Progenitor cell of endocrine pancreas (in vitro differentiated cells): ENCODE measurements around the gene PKD2. TPM values are rescaled to one million over a fixed set of nuclear protein-coding genes. Genes with fewer than 3 reads are reported as not detected.

Experiments used
- DNase-seq: peaks from one replicate; pipeline ENCODE4 v3.0.0; 2021; ENCODE audit warnings: low spot score; ENCODE audit not compliant: unreplicated experiment
- H3K27ac Mint-ChIP-seq: 2 replicates; pipeline ENCODE4 v1.8.0; 2021; ENCODE audit warnings: mild to moderate bottlenecking, moderate library complexity, mixed read lengths
- H3K27me3 Mint-ChIP-seq: 2 replicates; pipeline ENCODE4 v1.8.0; 2021; ENCODE audit warnings: mixed read lengths
- H3K36me3 Mint-ChIP-seq: 2 replicates; pipeline ENCODE4 v1.8.0; 2022; ENCODE audit warnings: mixed read lengths; ENCODE audit not compliant: insufficient read depth
- H3K4me1 Mint-ChIP-seq: 2 replicates; pipeline ENCODE4 v1.8.0; 2021; ENCODE audit warnings: low read depth, mixed read lengths
- H3K4me3 Mint-ChIP-seq: 2 replicates; pipeline ENCODE4 v1.8.0; 2021; ENCODE audit warnings: low read depth, mild to moderate bottlenecking, moderate library complexity, mixed read lengths
- H3K9me3 Mint-ChIP-seq: 2 replicates; pipeline ENCODE4 v1.8.0; 2021; ENCODE audit warnings: low read depth, mixed read lengths
- total RNA-seq: library from RNA; stranded (reverse); gene quantifications from 2 replicates; pipeline ENCODE4 v1.2.1, GENCODE V29; 2021
- TF ChIP-seq, protein P1 (sequence below): fragments of 200-600 bp; sonication (generic); IDR thresholded peaks from one replicate; pipeline ENCODE4 v1.5.0; 2021; ENCODE audit warnings: antibody characterized with exemption, mild to moderate bottlenecking; ENCODE audit not compliant: unreplicated experiment

The PKD2 gene
- total RNA-seq, 1 donor from 2014 or later, result 41.1 TPM

DNA sequence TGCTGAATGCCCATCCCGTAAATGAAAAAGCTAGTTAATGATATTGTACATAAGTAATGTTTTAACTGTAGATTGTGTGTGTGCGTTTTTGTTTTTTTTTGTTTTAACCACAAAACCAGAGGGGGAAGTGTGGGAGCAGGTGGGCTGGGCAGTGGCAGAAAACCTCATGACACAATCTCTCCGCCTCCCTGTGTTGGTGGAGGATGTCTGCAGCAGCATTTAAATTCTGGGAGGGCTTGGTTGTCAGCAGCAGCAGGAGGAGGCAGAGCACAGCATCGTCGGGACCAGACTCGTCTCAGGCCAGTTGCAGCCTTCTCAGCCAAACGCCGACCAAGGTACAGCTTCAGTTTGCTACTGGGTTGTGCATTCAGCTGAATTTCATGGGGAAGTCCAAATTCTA lies 32.0 kb upstream of the PKD2 start, which contains the start of gene SPP1:
Gene SPP1, plus strand, starts transcription at position 249 of the 400 bp plus-strand sequence. CDS start 1,182 bp downstream, outside the sequence.
- DNase-seq, result no peak
- Mint-ChIP-seq H3K36me3 (no peaks in the 10 kb centered on the region), H3K27me3 (peaks cover 20% of the 10 kb centered on the region), H3K4me3 (no peak within 1 kb of the TSS), H3K27ac (no peak within 1 kb of the TSS), H3K9me3 (no peaks in the 10 kb centered on the region), H3K4me1 (peaks cover 11% of the 10 kb centered on the region)
- TF ChIP-seq, protein P1, sequence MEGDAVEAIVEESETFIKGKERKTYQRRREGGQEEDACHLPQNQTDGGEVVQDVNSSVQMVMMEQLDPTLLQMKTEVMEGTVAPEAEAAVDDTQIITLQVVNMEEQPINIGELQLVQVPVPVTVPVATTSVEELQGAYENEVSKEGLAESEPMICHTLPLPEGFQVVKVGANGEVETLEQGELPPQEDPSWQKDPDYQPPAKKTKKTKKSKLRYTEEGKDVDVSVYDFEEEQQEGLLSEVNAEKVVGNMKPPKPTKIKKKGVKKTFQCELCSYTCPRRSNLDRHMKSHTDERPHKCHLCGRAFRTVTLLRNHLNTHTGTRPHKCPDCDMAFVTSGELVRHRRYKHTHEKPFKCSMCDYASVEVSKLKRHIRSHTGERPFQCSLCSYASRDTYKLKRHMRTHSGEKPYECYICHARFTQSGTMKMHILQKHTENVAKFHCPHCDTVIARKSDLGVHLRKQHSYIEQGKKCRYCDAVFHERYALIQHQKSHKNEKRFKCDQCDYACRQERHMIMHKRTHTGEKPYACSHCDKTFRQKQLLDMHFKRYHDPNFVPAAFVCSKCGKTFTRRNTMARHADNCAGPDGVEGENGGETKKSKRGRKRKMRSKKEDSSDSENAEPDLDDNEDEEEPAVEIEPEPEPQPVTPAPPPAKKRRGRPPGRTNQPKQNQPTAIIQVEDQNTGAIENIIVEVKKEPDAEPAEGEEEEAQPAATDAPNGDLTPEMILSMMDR, result no peak

- no peak overlapping the region for H3K4me3 Mint-ChIP-seq
- H3K36me3 Mint-ChIP-seq, result no peaks in the 10 kb centered on the region
- no peak for DNase-seq
- no peaks in the 10 kb centered on the region for H3K9me3 Mint-ChIP-seq
- TF ChIP-seq, protein P1, result no peak
- H3K27me3 Mint-ChIP-seq, result peaks cover 20% of the 10 kb centered on the region
- no peak overlapping the region for H3K27ac Mint-ChIP-seq
- peaks cover 11% of the 10 kb centered on the region for H3K4me1 Mint-ChIP-seq
Measured at GRCh38 chr4:87977521-87978278, 29.7 kb upstream of the PKD2 start.

- Mint-ChIP-seq H3K4me1 (peaks cover 7% of the 10 kb centered on the region), H3K36me3 (no peaks in the 10 kb centered on the region), H3K27ac (no peak overlapping the region), H3K27me3 (peaks cover 13% of the 10 kb centered on the region), H3K9me3 (no peaks in the 10 kb centered on the region), H3K4me3 (no peak overlapping the region)
- no peak for DNase-seq
- TF ChIP-seq, protein P1, result no peak
Measured at GRCh38 chr4:87978681-87979080, 28.8 kb upstream of the PKD2 start.

DNA sequence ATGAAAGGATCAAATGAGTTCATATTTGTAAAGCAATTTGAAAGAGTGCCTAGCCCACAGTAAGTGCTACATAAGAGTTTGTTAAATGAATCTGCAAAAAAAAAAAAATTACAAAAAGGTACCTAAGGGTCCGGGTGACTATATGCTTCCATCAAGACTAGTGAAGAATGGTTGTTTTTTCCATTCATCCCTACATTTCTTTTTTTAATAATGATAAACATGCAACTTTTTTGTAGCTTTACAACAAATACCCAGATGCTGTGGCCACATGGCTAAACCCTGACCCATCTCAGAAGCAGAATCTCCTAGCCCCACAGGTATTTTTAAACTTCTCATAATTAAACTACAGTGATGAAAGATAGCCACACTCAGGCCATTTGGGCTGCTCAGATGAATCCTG lies 27.6 kb upstream of the PKD2 start:
- TF ChIP-seq, protein P1, result no peak
- H3K4me1 Mint-ChIP-seq, result peaks cover 7% of the 10 kb centered on the region
- peaks cover 9% of the 10 kb centered on the region for H3K27me3 Mint-ChIP-seq
- no peak for DNase-seq
- no peak overlapping the region for H3K27ac Mint-ChIP-seq
- H3K4me3 Mint-ChIP-seq, result no peak overlapping the region
- H3K36me3 Mint-ChIP-seq, result no peaks in the 10 kb centered on the region
- no peaks in the 10 kb centered on the region for H3K9me3 Mint-ChIP-seq

GRCh38 chr4:87981486-87981885 lies 25.9 kb upstream of the PKD2 start:
- TF ChIP-seq, protein P1, result no peak
- H3K4me3 Mint-ChIP-seq, result no peak overlapping the region
- peaks cover 3% of the 10 kb centered on the region for H3K4me1 Mint-ChIP-seq
- no peak for DNase-seq
- H3K9me3 Mint-ChIP-seq, result no peaks in the 10 kb centered on the region
- no peaks in the 10 kb centered on the region for H3K36me3 Mint-ChIP-seq
- H3K27ac Mint-ChIP-seq, result no peak overlapping the region
- peaks cover 6% of the 10 kb centered on the region for H3K27me3 Mint-ChIP-seq
